Prostate gland (tissue), 2 donors: ENCODE data around the gene CDYL.

ENCODE experiments used
- POLR2A ChIP-seq: fragments of 450-650 bp; IDR thresholded peaks from one replicate; pipeline ENCODE4 v1.6.1; 2016; ENCODE audit warnings: antibody characterized with exemption, mild to moderate bottlenecking
- POLR2AphosphoS5 ChIP-seq: sonication (generic); formaldehyde crosslinking; IDR thresholded peaks from one replicate; pipeline ENCODE4 v1.6.1; 2017; ENCODE audit warnings: antibody characterized with exemption
- TF ChIP-seq, protein P1 (sequence below), 4 experiments: fragments of 200-600 bp in 2 of 4; fragments of 450-650 bp in 2 of 4; sonication (generic) in 2 of 4; IDR thresholded peaks; 1 replicate in 3 of 4; 2 replicates in 1 of 4; pipeline ENCODE4 v1.5.1; 2016 to 2019; ENCODE audit warnings: antibody characterized with exemption in 4 of 4, mild to moderate bottlenecking in 2 of 4, moderate library complexity in 2 of 4

DNA sequence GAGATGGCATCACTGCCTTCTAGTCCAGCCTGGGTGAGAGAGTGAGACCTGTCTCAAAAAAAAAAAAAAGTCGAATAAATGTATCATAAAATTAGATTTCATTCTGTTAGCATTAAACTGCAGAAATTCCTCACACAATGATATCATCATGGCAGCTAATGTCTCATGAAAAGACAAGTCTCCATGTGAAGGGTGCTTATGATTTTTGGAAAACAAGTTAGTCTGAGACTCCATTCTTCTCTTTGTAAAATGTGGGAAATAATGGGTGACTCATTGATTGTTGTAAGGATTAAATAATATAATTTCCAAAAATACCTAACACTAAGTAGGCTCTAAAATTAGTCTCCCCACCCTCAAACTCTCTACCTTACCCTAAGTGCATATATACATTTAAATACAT, 49.6 kb upstream of the CDYL start:
- TF ChIP-seq, protein P1, sequence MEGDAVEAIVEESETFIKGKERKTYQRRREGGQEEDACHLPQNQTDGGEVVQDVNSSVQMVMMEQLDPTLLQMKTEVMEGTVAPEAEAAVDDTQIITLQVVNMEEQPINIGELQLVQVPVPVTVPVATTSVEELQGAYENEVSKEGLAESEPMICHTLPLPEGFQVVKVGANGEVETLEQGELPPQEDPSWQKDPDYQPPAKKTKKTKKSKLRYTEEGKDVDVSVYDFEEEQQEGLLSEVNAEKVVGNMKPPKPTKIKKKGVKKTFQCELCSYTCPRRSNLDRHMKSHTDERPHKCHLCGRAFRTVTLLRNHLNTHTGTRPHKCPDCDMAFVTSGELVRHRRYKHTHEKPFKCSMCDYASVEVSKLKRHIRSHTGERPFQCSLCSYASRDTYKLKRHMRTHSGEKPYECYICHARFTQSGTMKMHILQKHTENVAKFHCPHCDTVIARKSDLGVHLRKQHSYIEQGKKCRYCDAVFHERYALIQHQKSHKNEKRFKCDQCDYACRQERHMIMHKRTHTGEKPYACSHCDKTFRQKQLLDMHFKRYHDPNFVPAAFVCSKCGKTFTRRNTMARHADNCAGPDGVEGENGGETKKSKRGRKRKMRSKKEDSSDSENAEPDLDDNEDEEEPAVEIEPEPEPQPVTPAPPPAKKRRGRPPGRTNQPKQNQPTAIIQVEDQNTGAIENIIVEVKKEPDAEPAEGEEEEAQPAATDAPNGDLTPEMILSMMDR (IDR thresholded peaks at IDR 0.05): no peak
- TF ChIP-seq POLR2A (no peak), POLR2AphosphoS5 (no peak)
